Islet of Langerhans (tissue), 1 donor: ENCODE results near the gene PILRB.
"Not testable (repeated sequence)": the region's sequence is repeated elsewhere in the genome, so short reads cannot be mapped to it uniquely, and the experiment has no call there.

Source experiments
- FAIRE-seq: peaks from one replicate; lab custom pipeline; 2011; peaks lifted over from hg19 to GRCh38; lab: Jason Lieb, UNC

Gene PILRB

DNA sequence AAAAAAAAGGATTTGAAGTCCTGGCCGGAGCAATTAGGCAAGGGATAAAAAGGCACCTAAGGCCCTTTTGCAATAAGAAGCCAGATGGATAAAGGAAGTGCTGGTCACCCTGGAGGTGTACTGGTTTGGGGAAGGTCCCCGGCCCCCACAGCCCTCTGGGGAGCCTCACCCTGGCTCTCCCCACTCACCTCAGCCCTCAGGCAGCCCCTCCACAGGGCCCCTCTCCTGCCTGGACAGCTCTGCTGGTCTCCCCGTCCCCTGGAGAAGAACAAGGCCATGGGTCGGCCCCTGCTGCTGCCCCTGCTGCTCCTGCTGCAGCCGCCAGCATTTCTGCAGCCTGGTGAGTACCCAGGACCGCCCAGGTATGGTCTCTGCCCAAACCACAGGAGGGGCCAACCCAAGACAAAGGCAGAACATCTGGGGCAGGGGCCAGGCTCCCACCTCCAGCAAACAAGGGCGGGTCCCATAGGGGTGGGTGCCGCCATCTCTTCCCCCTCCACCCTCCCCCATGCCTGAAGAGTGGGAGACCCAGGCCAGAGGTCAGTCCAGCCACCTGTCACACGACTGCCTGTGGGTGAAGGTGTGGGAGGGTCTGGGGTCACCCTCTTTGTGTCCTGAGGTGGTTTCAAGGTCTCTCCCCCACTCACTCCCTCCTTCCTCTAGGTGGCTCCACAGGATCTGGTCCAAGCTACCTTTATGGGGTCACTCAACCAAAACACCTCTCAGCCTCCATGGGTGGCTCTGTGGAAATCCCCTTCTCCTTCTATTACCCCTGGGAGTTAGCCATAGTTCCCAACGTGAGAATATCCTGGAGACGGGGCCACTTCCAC is at the start of gene PILRB:
PILRB (plus strand) TSS at position 91 of the 830 bp plus-strand sequence; CDS start at position 277, 186 bp downstream.
- FAIRE-seq: no peak

DNA sequence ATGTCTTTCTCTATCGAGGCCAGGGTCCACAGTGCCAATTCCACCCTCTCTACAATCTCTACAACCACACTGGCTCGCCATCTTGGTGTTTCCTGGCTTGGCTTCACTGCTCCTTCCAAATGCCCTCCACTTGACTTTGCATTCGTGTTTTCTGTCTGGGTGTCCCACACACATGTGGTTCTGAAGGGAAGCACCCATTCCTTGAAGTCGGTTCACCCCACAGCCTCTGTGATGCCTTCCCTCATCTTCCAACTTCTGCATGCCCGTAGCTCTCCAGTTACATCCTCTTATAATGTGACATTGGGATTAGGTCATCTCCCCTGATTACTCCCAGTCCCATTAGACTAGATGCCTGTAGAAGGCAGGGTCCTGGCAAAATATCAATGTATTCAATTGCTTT is 39.6 kb upstream of the PILRB start:
- not testable (repeated sequence) for FAIRE-seq

DNA sequence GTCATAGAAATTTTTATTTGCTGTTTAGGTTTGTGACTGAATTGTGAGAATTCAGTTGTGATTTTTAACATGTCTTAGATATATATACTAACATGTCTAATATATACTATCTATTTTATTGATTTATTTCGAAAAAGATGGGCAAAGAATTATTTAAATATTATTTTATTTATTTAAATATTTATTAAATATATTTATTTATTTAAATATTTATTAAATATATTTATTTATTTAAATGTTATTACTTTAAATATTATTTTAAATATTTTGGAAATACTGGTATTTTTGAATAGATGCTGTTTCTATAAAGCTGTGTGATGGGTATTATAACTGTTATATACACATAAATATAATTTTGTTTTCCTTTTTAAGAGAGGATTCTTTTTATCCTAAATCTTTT is 36.3 kb upstream of the PILRB start:
- FAIRE-seq: not testable (repeated sequence)

DNA sequence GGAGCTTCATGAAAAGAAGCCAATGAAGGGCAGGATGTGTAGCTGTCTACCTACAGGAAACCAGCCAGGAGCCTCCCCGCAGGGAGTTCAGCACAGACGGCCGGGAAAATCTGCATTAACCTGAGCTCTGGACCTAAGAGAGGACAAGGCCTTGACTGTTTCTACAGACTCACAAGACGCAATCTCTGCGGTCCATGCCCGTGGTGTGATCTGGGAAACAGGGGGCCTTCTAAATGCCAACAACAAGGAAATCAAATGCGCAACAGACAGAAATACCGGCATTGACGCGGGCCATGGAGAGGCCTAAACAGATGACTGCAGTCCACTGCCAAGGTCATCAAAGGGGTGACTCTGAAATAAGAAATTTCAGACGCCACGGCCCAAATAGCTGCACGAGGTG is 33.7 kb upstream of the PILRB start:
- FAIRE-seq: not testable (repeated sequence)

DNA sequence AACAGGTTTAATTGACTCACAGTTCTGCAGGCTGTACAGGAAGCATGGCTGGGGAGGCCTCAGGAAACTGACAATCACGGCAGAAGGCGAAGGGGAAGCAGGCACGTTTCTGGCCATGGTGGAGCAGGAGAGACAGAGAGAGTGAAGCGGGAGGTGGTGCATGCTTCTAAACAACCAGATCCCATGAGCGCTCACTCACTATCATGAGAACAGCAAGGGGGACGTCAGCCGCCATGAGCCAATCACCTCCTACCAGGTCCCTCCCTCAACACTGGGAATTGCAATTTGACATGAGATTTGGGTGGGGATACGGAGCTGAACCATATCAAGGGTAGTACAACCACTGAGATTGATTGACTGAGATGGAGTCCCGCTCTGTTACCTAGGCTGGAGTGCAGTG is 32.2 kb upstream of the PILRB start:
- not testable (repeated sequence) for FAIRE-seq

DNA sequence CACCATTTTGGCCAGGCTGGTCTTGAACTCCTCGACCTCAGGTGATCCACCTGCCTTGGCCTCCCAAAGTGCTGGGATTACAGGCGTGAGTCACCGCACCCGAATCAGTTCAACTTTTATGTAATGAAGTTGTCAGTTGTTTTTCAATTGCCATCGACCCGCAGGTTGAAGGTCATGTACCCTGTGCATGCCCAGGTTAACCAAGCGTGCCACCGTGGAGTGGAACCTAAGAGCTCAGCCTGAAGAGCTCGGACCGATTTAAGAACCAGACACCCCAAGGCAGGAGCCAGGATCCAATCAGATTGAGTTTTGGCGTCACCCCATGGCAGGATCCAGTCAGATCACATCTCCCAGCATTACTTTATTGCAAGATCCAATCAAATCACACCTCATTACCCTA is 31.0 kb upstream of the PILRB start:
- FAIRE-seq: not testable (repeated sequence)

DNA sequence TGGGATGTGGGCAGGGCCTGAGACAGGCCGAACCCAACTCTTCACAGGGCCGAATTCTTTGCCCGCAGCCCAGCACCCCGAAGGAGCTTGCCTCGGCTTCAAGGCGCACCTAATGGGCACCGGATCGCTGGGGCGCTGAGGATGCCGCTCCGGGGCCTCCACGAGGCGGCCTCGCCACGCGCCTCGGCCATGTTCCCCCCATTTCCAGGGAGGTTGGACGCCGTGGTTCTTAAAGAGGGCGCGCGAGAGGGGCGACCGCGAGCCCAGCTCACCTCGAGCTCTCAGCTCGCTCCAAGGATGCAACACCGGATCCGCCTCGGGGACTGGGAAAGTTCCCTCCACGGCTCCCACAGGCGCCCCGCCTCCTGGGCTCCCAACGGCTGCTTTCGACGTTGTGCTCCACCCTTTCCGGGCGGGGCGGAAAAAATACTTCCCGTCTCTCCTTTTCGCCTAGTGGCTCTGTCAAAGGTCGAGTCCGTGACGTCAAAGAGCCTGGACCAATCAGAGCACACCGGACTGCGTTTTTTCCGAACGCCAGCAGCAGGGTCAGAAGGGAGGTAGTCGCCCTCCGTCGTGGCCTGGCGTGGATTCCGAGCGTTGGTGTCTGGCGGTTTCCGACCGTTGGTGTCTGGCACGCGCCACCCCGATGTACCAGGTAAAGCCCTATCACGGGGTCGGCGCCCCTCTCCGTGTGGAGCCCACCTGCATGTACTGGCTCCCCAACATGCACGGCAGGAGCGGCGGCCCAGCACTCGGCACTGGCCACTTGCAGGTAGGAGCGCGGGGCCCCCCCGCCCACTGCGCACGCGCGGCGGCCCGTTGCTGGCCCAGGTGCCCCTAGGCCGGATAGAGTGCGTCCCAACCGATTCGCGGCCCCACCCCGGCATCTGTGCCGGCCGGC is 22.1 kb upstream of the PILRB start:
- FAIRE-seq: not testable (repeated sequence)

DNA sequence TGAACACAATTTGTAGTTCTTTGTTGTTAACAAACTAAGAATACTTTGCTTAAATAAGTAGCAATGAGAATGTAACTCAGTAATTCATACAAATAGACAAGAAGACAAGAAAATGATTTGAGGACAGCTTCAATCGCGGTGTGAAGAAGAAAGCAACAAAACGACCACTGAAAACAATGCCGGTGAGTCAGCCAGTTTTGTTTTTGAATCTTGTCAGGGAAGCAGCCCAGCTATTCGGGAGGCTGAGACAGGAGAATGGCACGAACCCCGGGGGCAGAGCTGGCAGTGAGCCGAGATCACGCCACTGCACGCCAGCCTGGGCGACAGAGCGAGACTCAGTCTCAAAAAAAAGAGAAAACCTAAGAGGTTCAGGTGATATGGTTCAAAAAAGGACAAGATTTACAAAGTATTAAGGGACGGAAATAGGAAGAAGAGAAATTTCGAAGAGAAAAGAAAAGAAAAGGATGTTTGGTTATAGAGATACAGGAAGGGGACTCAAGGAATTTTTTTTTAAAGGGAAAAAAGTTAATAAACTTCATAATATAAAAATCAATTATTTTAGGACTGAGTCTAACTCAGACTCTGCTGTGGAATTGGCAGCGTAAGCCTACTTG is 19.7 kb upstream of the PILRB start:
- not testable (repeated sequence) for FAIRE-seq

DNA sequence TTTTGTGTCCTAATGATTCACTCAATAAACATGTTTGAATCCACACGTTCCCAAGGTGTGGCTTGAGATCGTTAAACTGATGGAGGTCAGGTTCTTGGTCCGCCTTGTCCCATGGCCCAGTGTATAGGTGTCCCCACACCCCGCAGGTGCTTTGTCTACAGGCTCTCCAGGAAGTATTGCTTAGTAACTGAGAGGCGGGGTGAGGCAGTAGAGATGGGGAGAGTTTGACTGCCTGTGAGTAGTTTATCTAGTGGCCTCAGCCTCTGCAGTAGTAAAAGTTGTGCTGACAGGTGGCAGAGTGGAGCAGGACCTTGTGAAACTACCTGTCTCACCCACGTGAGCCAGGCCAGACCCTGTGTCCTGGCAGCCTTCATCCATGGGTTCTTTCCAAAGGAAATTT is 16.6 kb upstream of the PILRB start:
- FAIRE-seq: not testable (repeated sequence)

DNA sequence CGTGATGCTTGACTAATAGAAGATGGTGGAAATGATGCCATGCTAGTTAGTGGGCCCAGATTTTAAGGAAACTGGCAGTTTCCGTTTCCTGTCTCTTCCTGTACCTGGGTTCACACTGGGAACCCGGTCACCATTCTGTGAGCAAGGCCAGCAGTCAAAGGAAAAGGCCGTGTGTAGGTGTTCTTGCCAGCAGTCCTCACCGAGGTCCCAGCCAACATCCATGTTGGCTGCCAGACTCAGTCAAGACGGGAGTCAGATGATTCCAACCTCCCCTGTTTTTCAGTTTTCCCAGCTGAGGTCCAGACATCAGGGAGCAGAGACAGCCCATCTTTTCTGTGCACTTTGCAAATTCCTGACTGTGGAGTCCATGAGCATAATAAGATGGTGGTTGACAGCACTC is 15.2 kb upstream of the PILRB start:
- FAIRE-seq: no peak

DNA sequence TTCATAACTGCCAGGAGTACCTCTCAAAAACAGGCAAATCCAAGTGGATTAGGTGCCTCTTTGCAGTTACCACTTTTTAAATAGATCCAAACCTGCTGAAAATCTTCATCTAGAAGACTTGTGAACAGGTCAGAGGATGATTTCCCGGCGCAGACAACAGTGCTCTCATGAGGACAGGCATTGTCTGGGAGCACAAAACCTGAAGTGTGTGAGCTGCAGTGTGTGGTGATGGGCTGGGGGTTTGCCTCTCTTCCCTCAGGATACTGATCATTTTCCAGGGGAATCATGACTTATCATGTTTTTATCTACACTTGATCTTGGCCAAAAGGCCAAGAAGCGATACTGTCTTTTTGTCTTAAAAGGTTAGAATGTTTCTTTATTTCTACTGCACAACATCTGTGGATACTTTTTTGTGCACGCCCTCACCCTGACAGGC is 13.8 kb upstream of the PILRB start:
- FAIRE-seq: not testable (repeated sequence)

DNA sequence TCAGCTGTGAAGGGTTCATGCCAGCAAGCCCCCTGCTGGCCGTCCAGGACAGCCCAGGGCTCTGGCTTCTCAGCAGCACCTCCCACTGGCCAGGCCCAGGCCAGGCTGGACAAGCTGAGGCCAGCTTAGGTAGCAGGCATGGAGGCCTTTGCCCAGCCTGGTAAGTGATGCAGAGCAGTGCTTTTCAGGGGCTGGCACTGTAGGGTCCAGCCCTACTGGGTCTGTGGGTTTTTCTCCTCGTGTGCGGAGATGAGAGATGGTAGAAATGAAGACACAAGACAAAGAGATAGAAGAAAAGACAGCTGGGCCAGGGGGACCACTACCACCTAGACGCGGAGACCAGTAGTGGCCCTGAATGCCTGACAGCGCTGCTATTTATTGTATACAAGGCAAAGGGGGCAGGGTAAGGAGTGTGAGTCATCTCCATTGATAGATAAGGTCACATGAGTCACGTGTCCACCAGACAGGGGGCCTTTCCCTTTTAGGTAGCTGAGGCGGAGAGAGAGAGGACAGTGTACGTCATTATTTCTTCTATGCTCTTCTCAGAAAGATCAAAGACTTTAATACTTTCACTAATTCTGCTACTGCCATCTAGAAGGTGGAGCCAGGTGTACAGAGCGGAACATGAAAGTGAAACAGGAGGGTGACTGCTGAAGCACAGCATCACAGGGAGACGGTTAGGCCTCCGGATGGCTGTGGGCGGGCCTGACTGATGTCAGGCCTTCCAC is 13.2 kb upstream of the PILRB start:
- FAIRE-seq: not testable (repeated sequence)

DNA sequence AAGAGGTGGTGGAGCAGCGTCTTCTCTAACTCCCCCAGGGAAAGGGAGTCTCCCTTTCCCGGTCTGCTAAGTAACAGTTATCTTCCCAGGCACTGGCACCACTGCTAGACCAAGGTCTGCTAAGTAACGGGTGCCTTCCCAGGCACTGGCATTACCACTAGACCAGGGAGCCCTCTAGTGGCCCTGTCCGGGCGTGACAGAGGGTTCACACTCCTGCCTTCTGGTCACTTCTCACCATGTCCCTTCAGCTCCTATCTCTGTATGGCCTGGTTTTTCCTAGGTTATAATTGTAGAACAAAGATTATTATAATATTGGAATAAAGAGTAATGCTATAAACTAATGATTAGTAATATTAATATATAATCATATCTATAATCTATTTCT is 12.6 kb upstream of the PILRB start:
- FAIRE-seq: not testable (repeated sequence)

DNA sequence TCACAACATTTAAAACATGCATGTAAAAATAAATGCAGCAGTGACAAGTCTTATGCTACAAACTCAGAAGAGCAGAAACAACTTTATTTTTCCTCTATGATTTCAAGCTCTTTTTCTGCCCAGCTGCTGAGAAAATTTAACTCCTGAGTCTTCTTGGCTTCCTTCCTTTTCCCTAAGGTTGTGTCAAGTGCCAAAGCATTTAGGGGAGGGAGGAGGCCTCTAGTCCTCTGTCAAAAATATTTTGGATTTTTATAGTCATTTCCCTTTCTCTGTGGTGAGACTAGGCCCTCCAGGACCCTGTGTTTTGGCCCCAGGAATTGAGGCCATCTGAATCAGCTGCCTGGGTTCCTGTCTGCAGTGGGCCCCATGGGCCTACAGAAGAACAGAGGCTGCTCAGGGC is 11.0 kb upstream of the PILRB start:
- FAIRE-seq: no peak

DNA sequence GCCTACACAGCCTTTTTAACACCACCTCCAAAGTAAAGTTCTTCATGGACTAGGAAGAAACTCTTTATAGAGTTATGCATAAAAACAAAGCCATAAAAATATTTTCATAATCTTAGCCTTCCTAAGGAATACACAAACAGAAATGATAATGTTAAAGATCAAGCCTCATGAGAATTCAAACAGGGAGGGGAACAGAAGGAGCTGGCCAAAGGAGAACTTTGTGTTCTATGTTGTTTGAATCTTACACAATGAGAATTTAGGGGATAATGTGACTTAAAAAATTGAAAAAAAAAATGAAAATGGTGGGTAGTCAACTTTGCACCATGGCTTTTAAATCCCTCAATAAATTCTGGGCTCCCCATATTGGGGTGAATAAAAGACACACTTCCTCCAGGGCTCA is 9.1 kb upstream of the PILRB start:
- no peak for FAIRE-seq

DNA sequence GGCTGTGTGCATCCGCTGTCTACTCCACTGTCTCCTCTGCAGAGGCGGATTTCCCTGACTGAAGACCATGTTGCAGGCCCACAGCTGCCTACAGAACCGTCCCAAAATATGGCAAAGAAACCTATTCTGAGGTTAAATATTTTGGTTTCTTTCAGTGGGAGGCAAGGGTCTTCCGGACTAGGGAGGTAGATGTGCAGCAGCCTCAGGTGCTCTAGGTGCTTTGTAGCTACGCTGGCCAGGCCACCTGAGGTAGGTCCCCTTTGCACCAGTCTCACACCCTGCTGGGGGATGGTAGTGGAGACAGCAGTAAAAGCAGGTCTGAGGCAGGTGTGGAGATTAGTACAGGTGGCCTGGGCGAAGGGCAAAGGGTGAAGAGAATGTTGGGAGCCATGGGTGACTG is 8.2 kb upstream of the PILRB start:
- FAIRE-seq: no peak

DNA sequence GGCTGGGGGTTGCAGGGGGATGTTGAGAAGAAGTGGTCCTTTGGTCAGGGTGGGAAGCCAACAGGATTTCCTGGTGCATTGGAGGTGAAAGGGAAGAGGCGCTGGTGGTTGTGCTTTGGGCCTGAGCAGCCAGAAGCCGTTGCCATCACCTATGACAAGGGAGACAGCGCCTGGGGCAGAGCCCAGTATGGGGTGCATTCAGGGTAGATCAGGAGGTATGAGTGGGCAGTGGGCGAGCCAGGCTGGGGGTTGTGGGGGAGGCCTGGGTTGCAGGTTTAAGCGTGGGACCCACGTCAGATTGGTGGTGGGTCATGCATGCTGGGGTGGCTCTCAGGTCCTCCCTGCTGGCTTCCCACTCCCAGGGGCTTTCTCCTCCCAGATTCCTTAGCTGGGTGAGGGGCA is 6.3 kb upstream of the PILRB start:
- FAIRE-seq: no peak

DNA sequence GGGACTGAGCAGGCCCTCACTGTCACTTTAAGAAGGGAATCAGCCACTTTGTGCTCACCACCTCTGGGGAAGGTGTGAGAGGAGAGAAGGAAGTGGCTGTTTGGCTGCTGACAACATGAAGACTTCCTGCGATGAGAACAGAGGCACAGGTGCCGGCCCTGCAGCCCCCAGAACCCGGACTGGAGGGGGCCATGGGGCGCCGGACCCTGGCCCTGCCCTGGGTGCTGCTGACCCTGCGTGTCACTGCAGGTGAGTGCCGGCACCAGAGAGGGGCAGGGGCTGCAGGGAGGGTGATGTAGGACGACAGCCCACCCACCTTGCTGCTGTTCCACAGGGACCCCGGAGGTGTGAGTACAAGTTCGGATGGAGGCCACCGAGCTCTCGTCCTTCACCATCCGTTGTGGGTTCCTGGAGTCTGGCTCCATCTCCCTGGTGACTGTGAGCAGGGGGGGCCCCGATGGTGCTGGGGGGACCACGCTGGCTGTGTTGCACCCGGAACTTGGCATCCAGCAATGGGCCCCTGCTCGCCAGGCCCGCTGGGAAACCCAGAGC is 5.6 kb upstream of the PILRB start:
- not testable (repeated sequence) for FAIRE-seq

DNA sequence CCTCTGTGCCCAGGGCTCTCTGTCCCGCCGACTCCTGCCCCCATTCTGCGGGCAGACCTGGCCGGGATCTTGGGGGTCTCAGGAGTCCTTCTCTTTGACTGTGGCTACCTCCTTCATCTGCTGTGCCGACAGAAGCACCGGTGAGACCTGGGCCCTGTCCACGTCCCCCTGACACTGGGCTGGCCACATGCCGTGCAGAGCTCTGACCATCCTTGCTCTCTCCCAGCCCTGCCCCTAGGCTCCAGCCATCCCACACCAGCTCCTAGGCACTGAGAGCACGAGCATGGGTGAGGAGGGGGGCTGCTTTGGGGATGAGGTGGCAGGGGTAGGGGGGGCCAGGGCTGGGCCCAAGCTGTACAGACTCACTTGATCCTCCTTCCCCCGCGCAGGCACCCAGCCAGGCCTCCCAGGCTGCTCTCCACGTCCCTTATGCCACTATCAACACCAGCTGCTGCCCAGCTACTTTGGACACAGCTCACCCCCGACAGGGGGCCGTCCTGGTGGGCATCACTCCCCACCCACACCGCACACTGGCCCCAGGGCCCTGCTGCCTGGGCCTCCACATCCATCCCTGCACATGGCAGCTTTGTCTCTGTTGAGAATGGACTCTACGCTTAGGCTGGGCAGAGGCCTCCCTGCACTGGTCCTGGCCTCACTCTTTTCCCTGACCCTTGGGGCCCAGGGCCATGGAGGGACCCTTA is 4.8 kb upstream of the PILRB start:
- no peak for FAIRE-seq

DNA sequence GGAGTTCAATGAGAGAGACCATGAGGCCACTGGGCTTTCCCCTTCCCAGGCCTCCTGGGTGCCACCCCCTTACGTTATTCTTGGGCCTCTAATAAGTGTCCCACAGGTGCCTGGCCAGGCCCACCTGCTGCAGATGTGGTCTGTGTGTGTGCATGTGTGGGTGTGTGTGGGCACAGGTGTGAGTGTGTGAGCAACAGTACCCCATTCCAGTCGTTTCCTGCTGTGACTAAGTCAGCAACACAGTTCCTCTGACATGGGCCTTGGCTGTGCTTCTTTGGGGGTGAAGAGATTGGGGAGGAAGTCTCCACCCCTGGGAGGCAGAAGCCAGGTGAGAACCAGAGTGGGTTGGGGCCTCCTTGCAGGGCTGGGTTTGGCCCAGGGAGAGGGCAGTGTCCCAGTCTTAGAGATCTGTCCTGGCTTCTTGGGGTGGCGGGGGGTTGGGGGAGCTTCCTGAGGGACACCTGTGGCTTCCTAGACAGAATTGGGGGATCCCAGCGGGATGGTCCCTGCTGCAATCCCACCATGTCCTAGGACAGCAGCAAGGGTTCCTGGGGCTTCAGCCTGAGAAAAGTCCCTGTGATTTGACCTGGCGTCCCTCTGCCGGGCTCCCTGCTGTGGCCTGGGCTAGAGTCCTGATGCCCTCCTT is 4.1 kb upstream of the PILRB start:
- FAIRE-seq: no peak
